ENCODE results near the gene FBN1.
A peak's percentile ranks its signal among the peaks of the same experiment; 100 is the strongest.

Gene FBN1

GRCh38 chr15:48645558-48646330 lies at the start of gene FBN1:
FBN1 (minus strand) TSS chr15:48645709; CDS start chr15:48644769, 940 bp downstream.
- DNase-seq (ENCODE audit: low spot score) = peak; percentile 62

- DNase-seq (ENCODE audit: low spot score) = no peak
Measured at GRCh38 chr15:48693484-48693883, 48.0 kb upstream of the FBN1 start.

DNA sequence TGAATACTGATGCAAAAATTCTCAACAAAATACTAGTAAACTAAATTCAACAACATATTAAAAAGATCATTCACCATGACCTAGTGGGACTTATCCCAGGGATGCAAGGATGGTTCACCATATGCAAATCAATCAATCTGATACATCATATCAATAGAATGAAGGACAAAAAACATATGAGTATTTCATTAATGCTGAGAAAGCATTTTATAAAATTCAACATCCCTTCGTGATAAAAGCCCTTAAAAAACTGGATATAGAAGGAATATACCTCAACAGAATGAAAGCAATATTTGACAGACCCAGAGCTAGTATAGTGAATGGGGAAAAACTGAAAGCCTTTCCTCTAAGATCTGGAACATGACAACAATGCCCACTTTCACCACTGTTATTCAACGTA lies 43.0 kb upstream of the FBN1 start:
- no peak for DNase-seq (ENCODE audit: low spot score)

DNA sequence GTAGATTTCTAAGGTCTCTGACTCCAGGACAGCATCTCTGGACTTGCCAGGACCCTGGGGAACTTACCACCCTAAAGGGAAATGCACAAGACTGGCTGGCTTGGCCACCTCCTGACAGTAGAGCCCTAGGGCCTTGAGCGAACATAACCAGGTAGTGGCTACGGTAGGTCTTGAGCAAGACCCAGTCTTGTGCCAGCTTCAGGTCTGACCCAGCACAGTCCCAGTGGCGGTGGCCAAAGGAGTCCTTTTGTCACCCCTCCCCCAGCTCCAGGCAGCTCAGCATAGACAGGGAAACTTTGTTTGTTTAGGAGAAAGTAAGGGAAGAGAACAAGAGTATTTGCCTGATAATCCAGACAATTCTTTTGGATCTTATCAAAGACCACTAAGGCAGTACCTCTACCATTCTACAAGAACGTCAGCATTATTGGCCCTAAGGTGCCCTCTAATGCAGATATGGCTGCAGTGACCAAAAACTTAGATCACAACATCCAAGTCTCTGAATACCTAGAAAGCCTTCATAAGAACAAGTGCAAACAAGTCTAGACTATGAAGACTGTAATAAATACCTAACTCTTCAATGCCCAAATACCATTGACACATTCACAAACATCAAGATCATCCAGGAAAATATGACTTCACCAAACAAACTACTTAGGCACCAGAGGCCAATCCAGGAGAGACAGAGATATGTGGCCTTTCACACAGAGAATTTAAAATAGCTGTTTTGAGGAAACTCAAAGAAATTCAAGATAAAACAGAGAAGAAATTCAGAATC lies 38.7 kb upstream of the FBN1 start:
- DNase-seq (ENCODE audit: low spot score) = no peak

- no peak for DNase-seq (ENCODE audit: low spot score)
Measured at GRCh38 chr15:48682942-48683651, 37.6 kb upstream of the FBN1 start.

DNA sequence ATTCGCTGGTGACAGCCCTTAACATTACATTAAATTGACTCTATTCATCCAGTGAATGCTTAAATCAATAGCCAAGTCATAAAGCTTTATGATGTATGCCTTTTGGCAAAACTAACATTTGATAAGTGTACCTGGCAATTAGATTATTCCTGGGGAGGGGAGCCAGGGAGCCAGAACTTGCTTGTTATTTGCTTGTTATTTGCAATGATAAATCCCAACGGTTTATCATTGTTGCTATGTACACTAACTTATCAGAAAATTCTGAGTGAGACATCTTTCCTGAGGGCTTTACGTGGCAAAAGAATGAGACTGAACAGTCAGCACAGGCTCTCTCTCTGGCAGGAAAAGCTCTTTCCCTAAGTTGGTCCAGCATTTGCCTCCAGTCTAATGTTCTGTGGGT lies 35.8 kb upstream of the FBN1 start:
- DNase-seq (ENCODE audit: low spot score) = no peak

DNA sequence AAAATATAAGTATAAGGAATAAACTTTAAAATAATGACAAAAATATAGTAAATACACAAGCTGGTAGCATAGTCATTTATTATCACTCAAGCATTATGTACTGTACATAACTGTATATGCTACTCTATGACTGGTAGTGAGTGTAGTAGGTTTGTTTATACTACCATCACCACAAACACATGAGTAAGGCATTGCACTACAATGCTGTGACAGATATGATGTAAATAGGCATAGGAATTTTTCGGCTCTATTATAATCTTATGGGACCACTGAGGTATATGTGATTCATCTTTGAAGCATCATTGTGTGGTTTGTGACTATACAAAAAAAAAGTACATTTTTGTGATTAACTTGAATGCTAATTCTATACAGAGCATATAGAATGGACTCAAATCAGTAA lies 35.3 kb upstream of the FBN1 start:
- no peak for DNase-seq (ENCODE audit: low spot score)

GRCh38 chr15:48679952-48680351 lies 34.4 kb upstream of the FBN1 start:
- DNase-seq (ENCODE audit: low spot score) = no peak

- DNase-seq (ENCODE audit: low spot score) = no peak
Measured at GRCh38 chr15:48678851-48679250, 33.3 kb upstream of the FBN1 start.

GRCh38 chr15:48677821-48678220 lies 32.3 kb upstream of the FBN1 start:
- no peak for DNase-seq (ENCODE audit: low spot score)

GRCh38 chr15:48675436-48675835 lies 29.9 kb upstream of the FBN1 start:
- no peak for DNase-seq (ENCODE audit: low spot score)

DNA sequence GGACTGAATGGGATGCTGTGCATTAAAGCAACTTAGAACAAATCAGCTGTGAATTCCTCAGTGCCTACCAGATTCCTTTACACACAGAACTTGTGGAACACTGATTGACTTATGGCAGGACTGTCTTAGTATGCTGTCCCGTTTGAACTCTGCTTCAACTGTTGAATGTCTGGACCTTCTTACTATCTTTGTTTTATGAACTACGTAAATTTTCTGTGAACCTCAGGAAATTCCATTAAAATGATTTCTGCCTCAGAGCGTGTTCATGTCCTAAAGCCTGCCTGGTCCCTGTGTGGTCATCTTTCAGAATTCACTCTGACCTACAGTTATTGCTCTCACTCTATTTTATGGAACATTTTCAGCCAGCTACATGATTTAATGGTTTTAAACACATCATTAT lies 29.4 kb upstream of the FBN1 start:
- no peak for DNase-seq (ENCODE audit: low spot score)

GRCh38 chr15:48672206-48672605 lies 26.7 kb upstream of the FBN1 start:
- no peak for DNase-seq (ENCODE audit: low spot score)

DNA sequence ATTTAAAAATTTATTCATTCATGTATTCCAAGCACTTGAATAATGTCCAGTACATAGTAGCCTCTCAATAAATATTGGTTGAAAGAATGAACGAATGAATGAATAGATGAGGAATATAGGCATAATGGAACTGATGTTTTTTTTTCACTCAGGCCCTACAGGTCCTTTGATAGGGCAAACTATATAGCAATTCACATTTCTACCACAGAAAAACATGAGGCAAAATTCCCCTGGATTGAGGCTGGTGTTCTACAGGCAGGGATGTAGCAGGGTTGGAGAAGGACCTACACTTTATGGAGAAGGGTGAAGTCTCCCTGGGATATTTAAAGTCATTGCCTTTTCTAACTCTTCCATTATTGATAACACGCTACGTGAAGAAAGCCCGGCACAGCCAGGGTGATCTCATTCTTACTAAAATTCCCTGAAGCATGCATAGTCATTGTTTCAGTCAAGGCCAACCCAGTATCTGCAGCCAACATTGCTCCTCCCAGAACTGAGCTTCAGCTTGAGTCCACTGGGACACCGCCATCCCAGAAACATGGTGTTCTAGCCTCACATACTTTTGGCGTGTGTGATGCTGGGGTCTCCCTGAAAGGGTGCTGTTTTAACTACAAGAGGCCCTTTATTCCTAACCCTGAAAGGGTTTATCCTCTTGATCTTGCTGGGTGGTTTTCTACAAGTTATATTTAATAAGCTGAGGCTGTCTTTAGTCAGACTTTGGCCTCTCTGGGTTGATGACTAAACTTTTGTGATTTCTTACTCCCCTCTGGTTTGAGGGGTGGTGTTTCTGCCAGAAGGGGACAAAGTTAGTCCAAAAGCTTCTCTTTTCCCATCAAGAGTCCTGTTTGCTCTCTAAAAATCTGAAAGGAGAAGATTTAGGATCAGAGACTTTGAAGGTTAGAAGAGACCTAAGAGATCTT lies 25.9 kb upstream of the FBN1 start:
- no peak for DNase-seq (ENCODE audit: low spot score)

GRCh38 chr15:48667701-48668100 lies 22.2 kb upstream of the FBN1 start:
- DNase-seq (ENCODE audit: low spot score) = no peak

DNA sequence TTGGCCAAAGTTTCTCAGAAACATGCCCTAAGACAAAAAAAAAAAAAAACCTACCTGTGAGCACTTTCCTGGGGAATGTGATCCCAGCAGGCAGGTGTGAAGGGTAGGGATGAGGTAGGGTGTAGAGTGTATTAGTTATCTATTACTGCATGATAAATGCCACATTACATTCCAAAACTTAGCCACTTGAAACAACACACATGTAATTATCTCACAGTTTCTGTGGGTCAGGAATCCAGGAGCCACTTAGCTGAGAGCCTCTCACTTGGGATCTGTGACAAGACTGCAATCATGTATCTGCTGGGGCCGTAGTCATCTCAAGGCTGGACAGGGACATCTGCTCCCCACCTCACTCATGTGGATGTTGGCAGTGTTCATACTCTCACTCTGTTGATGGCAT lies 18.9 kb upstream of the FBN1 start:
- no peak for DNase-seq (ENCODE audit: low spot score)

- no peak for DNase-seq (ENCODE audit: low spot score)
Measured at GRCh38 chr15:48657950-48658591, 12.6 kb upstream of the FBN1 start.

DNA sequence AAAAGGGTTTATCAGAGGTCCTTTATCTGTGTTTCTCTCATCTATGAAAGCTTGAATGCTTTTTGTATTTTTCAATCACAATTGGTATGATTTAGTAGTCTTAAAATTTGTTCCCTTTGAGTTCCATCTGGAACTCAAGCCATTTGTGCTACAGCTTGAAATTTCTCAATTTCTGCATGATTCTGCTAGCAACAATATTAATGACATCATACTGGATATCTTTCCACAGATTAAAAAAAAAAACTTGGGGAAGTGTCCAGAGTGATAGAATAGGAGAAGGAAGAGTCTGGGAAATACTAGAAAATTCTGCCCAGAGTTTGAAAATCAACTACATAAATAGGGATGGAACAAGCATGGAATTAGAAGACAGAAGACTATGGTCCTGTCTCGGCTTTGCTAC lies 9.3 kb upstream of the FBN1 start:
- DNase-seq (ENCODE audit: low spot score) = no peak

- no peak for DNase-seq (ENCODE audit: low spot score)
Measured at GRCh38 chr15:48653913-48654670, 8.6 kb upstream of the FBN1 start.

- DNase-seq (ENCODE audit: low spot score) = no peak
Measured at GRCh38 chr15:48653216-48653615, 7.7 kb upstream of the FBN1 start.
